ENCODE data around the gene DEDD2. TPM values are rescaled to one million over a fixed set of nuclear protein-coding genes. Genes with fewer than 3 reads are reported as not detected.

Gene DEDD2
- polyA plus RNA-seq, 6 donors from 2014 or later = 127 to 150 (median 140) TPM

- H3K4me1 Mint-ChIP-seq = peaks cover 13 to 16% (median 15%) of the 10 kb centered on the region in 3 donors
- ATAC-seq (ENCODE audit: low read depth in 2 of 2) = no peak
- H3K9me3 Mint-ChIP-seq = no peaks in the 10 kb centered on the region
- peak overlapping the region in 1 of 8 donors; percentile 12 for H3K4me3 Mint-ChIP-seq
- H3K27me3 Mint-ChIP-seq = peaks cover 4 to 26% (median 21%) of the 10 kb centered on the region in 3 donors
- no peak for DNase-seq
- peaks cover 4 to 5% of the 10 kb centered on the region in 2 donors for H3K36me3 Mint-ChIP-seq
- peak overlapping the region in 2 of 6 donors; percentile 52 to 63 for H3K27ac Mint-ChIP-seq
These were observed 57.5 kb downstream of the DEDD2 start for GRCh38 chr19:42159942-42160341.

DNA sequence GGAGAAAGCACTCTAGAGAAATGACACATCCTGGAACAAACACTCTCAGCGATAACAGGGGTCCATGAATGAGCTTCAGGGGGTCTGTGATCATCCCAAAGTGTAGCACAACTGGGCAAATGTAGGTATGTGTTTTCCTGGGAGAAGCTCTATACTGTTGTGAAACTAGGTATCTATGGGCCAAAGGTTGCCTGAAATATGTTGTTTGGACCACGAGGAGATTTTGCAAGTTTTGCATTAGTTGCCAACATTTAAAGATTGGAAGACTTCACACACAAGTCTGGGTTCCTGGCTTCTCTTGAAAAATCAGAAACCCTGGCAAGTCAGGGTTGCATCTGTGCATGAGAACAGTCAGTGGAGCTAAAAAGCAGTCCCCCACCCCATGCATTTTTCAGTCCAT lies 58.6 kb downstream of the DEDD2 start:
- H3K27me3 Mint-ChIP-seq = peaks cover 4 to 26% (median 21%) of the 10 kb centered on the region in 3 donors
- no peak overlapping the region for H3K4me3 Mint-ChIP-seq
- peaks cover 4 to 5% of the 10 kb centered on the region in 2 donors for H3K36me3 Mint-ChIP-seq
- no peak for DNase-seq
- peaks cover 22 to 24% (median 23%) of the 10 kb centered on the region in 3 donors for H3K4me1 Mint-ChIP-seq
- H3K9me3 Mint-ChIP-seq = no peaks in the 10 kb centered on the region
- no peak overlapping the region for H3K27ac Mint-ChIP-seq
- ATAC-seq (ENCODE audit: low read depth in 2 of 2) = no peak

DNA sequence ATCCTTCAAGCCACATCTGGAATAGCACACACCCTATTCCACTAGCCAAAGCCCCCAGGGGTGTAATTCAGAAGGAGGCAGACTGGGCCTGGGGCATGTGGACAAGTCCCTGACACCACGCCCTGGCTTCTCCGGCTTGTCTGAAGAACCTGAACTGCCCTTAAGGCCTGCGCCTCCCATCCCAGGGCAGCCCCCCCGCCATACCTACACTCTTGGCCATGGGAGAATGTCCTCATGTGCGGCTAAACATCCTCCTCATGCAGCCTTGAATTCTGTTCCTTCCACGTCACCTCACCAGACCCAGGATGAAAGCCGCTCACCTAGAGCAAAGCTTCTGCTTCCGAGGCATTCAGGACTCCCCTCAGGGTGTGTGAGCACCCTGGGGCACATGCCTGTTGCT lies 60.9 kb downstream of the DEDD2 start:
- Mint-ChIP-seq H3K27me3 (peaks cover 4 to 18% (median 11%) of the 10 kb centered on the region in 3 donors), H3K27ac (peak overlapping the region in 3 of 6 donors; percentile 15 to 53 (median 32)), H3K4me3 (no peak overlapping the region), H3K36me3 (peaks cover 4 to 5% of the 10 kb centered on the region in 2 donors), H3K9me3 (no peaks in the 10 kb centered on the region), H3K4me1 (peaks cover 27 to 32% (median 30%) of the 10 kb centered on the region in 3 donors)
- DNase-seq (no peak), ATAC-seq (ENCODE audit: low read depth in 2 of 2) (no peak)

GRCh38 chr19:42155796-42156195 lies 61.7 kb downstream of the DEDD2 start:
- Mint-ChIP-seq H3K27me3 (peaks cover 4 to 10% (median 4%) of the 10 kb centered on the region in 3 donors), H3K4me1 (peaks cover 27 to 32% (median 30%) of the 10 kb centered on the region in 3 donors), H3K36me3 (peaks cover under 1 to 4% of the 10 kb centered on the region in 2 donors), H3K9me3 (no peaks in the 10 kb centered on the region), H3K4me3 (peak overlapping the region in 5 of 8 donors; percentile 18 to 82 (median 48)), H3K27ac (peak overlapping the region in 1 of 6 donors; percentile 15)
- DNase-seq = no peak
- ATAC-seq (ENCODE audit: low read depth in 2 of 2) = no peak

DNA sequence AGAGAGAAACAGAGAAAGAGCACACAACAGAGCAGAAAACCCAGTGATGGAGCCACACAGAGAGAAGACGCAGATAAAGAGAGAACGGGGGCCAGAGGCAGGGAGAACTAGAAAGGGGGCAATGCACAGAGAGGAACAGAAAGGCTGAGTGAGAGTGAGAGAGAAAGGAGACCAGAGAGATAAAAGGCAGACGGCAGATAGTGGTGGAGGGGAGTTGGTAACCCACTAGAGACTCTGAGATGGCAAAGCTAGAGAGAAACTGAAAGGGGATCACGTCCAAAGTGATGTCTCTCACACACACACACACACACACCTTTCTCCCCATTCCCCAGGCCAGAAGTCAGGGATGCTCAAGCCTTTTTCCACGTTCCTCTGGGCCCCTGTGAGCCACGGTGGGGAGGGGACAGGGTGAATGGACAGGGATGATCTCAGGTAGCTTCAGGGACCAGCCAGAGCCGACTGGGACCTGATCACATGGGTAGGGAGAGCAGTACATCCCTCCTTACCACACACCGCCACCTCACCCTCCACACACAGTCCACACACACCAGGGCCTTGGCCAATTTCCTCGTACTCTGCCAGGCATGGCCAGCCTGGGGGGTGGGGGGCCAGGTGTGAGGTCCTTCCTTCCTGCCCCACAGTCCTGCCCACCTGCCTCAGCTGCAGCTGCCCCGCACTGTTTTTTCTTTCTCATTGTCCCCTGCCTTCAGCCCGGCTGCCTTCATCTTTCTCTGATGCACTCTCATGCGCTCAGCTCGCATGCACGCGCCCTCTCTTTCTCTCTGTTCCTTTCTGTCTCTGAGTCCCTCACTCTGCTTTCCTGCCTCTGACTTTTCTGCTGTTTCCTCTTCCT lies 62.8 kb downstream of the DEDD2 start:
- H3K27me3 Mint-ChIP-seq = peaks cover 0 to 1% (median under 1%) of the 10 kb centered on the region in 3 donors
- peaks cover 27 to 32% (median 31%) of the 10 kb centered on the region in 3 donors for H3K4me1 Mint-ChIP-seq
- no peaks in the 10 kb centered on the region for H3K36me3 Mint-ChIP-seq
- peak overlapping the region; percentile 22 to 86 (median 70) for H3K4me3 Mint-ChIP-seq
- ATAC-seq (ENCODE audit: low read depth in 2 of 2) = peak; percentile 73 to 74
- H3K27ac Mint-ChIP-seq = peak overlapping the region; percentile 50 to 97 (median 86)
- DNase-seq = peak; percentile 18
- no peaks in the 10 kb centered on the region for H3K9me3 Mint-ChIP-seq

DNA sequence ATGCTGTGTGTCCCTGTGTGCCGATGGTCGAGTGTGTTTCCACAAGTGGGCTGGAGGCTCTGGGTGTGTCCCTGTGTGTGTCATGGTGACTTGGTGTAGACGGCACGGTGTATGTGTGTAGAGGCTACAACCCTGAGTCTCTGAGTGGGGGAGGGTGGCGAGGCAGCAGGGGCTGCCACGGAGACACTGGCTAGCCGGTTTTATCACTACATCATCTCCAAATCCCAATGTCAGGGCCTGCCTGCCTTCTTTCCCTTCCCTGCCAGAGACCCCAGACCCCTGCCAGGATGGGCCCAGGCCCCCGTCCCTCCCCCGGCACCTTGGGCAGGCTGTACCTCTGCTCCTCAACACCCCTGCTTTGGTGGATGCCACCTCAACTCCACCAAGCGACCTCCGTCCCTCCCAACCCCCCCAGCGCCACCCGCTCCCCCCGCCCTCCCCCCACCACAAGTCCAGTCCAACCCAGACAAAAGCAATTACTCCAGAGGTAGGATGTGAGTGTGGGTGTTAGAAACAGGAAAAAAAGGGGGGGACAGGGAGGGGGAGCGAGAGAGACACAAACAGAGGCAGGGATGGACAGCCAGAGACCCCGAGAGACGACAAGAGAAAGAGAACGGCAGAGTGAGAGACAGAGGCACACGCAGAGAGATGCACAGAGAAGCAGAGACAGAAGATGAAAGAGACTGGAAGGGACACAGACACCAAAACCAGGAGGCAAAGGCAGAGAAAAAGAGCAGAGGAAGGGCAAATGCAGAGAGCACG lies 63.6 kb downstream of the DEDD2 start:
- Mint-ChIP-seq H3K27ac (peak overlapping the region in 3 of 6 donors; percentile 50 to 97 (median 93)), H3K4me1 (peaks cover 33 to 38% (median 37%) of the 10 kb centered on the region in 3 donors), H3K27me3 (no peaks in the 10 kb centered on the region), H3K9me3 (no peaks in the 10 kb centered on the region), H3K36me3 (no peaks in the 10 kb centered on the region), H3K4me3 (peak overlapping the region in 5 of 8 donors; percentile 58 to 82 (median 70))
- ATAC-seq (ENCODE audit: low read depth in 2 of 2) = no peak
- no peak for DNase-seq

GRCh38 chr19:42152910-42153671 lies 64.4 kb downstream of the DEDD2 start:
- no peaks in the 10 kb centered on the region for H3K9me3 Mint-ChIP-seq
- no peaks in the 10 kb centered on the region for H3K27me3 Mint-ChIP-seq
- H3K4me3 Mint-ChIP-seq = peak overlapping the region in 2 of 8 donors; percentile 22 to 81
- ATAC-seq (ENCODE audit: low read depth in 2 of 2) (no peak), DNase-seq (no peak)
- H3K36me3 Mint-ChIP-seq = no peaks in the 10 kb centered on the region
- peak overlapping the region in 3 of 6 donors; percentile 29 to 66 (median 52) for H3K27ac Mint-ChIP-seq
- peaks cover 36 to 38% (median 37%) of the 10 kb centered on the region in 3 donors for H3K4me1 Mint-ChIP-seq

DNA sequence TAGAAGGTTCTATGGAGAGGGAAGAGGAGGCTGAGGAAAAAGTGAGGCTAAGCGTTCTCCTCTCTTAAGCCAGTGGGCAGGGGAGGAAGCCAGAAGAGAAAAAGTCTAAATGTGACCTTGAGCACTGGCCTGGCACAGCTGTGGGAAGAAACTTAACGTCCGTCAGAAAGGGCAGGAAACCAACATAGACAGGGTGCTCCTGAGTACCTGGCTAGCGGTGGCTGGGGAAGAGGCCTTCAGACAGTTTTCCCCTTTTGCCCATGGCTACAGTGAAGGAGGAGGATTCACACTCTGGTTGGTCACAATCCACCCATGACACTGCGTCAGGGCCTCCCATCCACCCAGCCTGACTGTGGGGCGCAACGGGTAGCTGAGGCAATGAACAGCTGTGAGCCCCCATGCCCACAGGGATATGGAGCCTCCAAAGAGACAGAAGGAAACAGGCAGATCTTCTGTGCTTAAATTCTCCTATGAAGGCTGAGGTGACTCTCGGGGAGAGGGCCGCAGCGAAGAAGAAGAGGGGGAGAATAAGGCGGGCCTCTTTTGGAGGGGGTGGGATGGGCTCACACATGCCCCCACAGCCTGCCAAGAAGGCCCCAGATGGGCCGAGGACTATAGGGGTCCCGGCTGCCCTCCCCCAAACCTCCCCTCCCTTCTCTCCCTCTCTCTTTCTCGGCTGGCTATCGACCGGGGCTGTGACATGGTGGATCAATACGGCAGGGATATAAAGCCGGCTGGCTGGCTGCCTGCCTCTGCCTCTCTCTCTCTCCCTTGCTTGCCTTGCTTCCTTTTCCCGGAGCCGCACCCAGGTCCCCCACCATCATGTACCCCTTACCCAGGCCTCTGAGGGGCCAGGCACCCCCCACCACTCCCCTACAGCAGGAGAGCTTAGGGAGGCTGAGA lies 65.4 kb downstream of the DEDD2 start:
- no peaks in the 10 kb centered on the region for H3K27me3 Mint-ChIP-seq
- DNase-seq = no peak
- no peak overlapping the region for H3K4me3 Mint-ChIP-seq
- peaks cover 0 to 2% of the 10 kb centered on the region in 2 donors for H3K36me3 Mint-ChIP-seq
- no peak for ATAC-seq (ENCODE audit: low read depth in 2 of 2)
- H3K4me1 Mint-ChIP-seq = peaks cover 38 to 44% (median 38%) of the 10 kb centered on the region in 3 donors
- H3K9me3 Mint-ChIP-seq = no peaks in the 10 kb centered on the region
- H3K27ac Mint-ChIP-seq = peak overlapping the region in 1 of 6 donors; percentile 37

DNA sequence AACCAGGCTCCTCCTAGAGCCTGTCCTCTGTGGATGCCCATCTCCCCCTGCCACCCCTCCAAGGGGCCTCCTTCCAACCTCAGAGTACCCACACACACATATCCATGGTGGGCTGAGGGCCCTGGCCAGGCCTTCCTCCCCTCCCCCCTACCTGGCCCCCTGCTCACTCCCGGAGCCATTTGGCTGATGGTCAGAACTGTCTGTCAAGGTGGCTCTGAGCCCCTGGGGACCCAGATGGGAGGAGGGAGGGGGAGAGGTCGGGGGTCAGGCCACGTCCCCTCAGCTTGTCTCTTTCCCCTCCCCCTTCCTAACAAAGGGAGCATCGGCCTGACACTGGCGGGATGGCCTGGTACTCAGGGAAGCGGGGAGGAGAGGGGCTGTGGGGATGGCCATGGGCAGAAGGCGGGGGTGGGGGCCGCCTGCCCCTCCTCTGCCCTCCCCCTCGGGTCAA lies 66.5 kb downstream of the DEDD2 start:
- no peak for DNase-seq
- no peak for ATAC-seq (ENCODE audit: low read depth in 2 of 2)
- Mint-ChIP-seq H3K27ac (no peak overlapping the region), H3K9me3 (no peaks in the 10 kb centered on the region), H3K36me3 (peaks cover 0 to 10% of the 10 kb centered on the region in 2 donors), H3K27me3 (no peaks in the 10 kb centered on the region), H3K4me3 (no peak overlapping the region), H3K4me1 (peaks cover 33 to 51% (median 40%) of the 10 kb centered on the region in 3 donors)

DNA sequence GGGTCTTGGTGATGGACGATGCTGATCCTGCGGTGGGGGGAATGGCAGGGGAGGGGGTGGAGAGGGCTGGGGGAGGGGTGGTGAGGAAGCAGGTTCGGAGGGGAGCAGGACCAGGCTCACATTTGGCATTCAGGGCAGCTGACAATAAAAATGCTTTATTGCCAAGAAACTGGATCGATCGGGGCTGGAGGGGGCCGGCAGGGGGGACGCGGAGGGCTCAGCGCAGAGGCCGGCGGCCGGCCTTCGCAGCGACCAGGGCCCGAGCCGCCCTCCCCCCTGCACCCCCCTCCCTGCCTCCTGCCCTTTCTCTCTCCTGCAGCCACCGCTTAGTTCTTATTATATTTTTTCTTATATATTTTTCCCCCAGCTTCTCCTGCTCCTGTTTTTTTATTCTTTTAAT lies 67.1 kb downstream of the DEDD2 start:
- Mint-ChIP-seq H3K4me3 (no peak overlapping the region), H3K9me3 (no peaks in the 10 kb centered on the region), H3K27me3 (no peaks in the 10 kb centered on the region), H3K27ac (no peak overlapping the region), H3K4me1 (peaks cover 28 to 46% (median 37%) of the 10 kb centered on the region in 3 donors), H3K36me3 (peaks cover 3 to 10% of the 10 kb centered on the region in 2 donors)
- DNase-seq = no peak
- ATAC-seq (ENCODE audit: low read depth in 2 of 2) = no peak

DNA sequence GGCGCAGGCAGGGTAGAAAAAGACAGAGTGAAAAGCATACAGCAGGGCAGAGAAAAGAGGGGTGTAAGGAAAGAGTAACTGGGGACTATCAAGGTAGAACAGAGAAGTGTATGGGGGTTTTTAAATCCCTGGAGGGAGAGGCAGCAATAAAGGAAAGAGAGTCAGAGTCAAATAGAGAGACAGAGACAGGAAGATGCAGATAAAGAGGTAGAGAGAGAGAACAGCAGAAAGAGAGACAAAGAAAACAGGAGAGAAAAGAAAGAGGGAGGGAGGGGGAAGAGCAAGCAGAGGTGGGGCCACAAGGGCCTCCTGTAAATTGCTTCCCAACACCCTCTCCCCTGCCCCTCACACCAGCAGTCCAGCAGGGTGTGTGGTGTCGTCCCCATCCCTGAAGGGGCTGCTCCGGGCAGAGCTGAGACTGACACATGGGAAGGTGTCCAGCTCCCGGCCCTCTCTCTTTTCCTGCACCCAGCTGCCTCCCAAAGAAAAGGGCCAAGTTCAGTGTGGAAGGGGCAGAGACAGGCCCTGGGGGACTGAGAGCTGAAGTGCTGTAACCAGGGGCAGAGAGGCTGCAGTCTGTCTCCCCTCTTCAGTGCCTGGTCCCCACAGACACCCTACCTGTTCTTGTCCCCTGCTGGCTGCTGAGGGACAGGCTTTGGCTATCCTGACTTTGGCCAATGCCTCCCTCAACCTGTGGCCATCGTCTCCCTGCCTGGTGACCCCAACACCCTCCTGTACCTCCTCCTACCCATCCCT lies 67.9 kb downstream of the DEDD2 start:
- DNase-seq (no peak), ATAC-seq (ENCODE audit: low read depth in 2 of 2) (no peak)
- Mint-ChIP-seq H3K4me1 (peaks cover 20 to 40% (median 34%) of the 10 kb centered on the region in 3 donors), H3K9me3 (no peaks in the 10 kb centered on the region), H3K4me3 (no peak overlapping the region), H3K36me3 (peaks cover 8 to 13% of the 10 kb centered on the region in 2 donors), H3K27me3 (no peaks in the 10 kb centered on the region), H3K27ac (peak overlapping the region in 2 of 6 donors; percentile 14 to 95)

All from naive B cell (primary cell).